Measurements from ENCODE around the gene CAMK2G. TPM values are rescaled to one million over a fixed set of nuclear protein-coding genes. Genes with fewer than 3 reads are reported as not detected.
"Not testable (repeated sequence)": the region's sequence is repeated elsewhere in the genome, so short reads cannot be mapped to it uniquely, and the experiment has no call there.

Gene CAMK2G
- total RNA-seq, 2 donors from 2014 or later = 20.9 to 21.7 TPM

GRCh38 chr10:73838008-73838567 lies 36.3 kb downstream of the CAMK2G start:
- no peak overlapping the region for H3K4me3 Mint-ChIP-seq
- Histone ChIP-seq H3K4me3 (ENCODE audit: low read length) (no peak overlapping the region), H3K4me1 (ENCODE audit: control insufficient read depth, insufficient read depth, low read length) (peaks cover 5% of the 10 kb centered on the region), H3K9ac (ENCODE audit: extremely low read depth, low read length, poor library complexity, severe bottlenecking) (no peak overlapping the region), H3K27ac (ENCODE audit: low read depth, low read length) (no peak overlapping the region), H3K9me3 (ENCODE audit: control insufficient read depth, low read length) (no peaks in the 10 kb centered on the region), H3K27me3 (ENCODE audit: control insufficient read depth, insufficient read depth, low read length, poor library complexity, severe bottlenecking) (no peaks in the 10 kb centered on the region), H3K36me3 (ENCODE audit: control insufficient read depth, insufficient read depth, low read length) (peaks cover 44% of the 10 kb centered on the region)
- no peak for DNase-seq
- H3K27me3 Mint-ChIP-seq (ENCODE audit: insufficient read depth) = no peaks in the 10 kb centered on the region
- TF ChIP-seq CTCF (conservative IDR thresholded peaks at IDR 0.05) = no peak
- H3K27ac Mint-ChIP-seq = no peak overlapping the region
- WGBS, 2 experiments (ENCODE audit: insufficient coverage in 1 of 2, insufficient read length in 1 of 2) = 90 to 91% methylated on average over 3 of the region's 3 CpGs
- no peaks in the 10 kb centered on the region for H3K4me1 Mint-ChIP-seq
- peaks cover 18% of the 10 kb centered on the region for H3K36me3 Mint-ChIP-seq (ENCODE audit: low read depth)
- no peaks in the 10 kb centered on the region for H3K9me3 Mint-ChIP-seq

DNA sequence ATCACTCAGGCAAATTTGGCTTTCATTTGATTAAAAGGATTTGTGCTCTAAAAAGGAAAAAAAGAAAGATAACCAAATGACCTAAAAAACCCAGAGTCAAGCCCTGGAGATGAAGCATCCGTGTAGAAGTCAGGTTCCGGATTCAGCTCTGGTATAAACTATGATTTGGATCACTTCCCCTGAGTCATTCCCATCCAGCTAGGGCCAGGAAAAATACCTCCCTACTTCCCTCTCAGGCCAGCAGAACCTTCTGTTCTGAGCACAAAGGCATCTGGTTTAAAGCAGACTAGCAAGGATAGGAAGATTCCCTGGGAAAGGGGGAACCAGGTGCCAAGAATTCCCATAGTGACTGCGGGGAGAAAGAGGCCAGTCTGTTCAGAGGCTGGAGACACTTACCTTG lies 37.3 kb downstream of the CAMK2G start:
- H3K4me3 Mint-ChIP-seq = no peak overlapping the region
- Histone ChIP-seq H3K27ac (ENCODE audit: low read depth, low read length) (no peak overlapping the region), H3K4me1 (ENCODE audit: control insufficient read depth, insufficient read depth, low read length) (peaks cover 5% of the 10 kb centered on the region), H3K27me3 (ENCODE audit: control insufficient read depth, insufficient read depth, low read length, poor library complexity, severe bottlenecking) (no peaks in the 10 kb centered on the region), H3K4me3 (ENCODE audit: low read length) (no peak overlapping the region), H3K9ac (ENCODE audit: extremely low read depth, low read length, poor library complexity, severe bottlenecking) (no peak overlapping the region), H3K36me3 (ENCODE audit: control insufficient read depth, insufficient read depth, low read length) (peaks cover 43% of the 10 kb centered on the region), H3K9me3 (ENCODE audit: control insufficient read depth, low read length) (no peaks in the 10 kb centered on the region)
- TF ChIP-seq CTCF (conservative IDR thresholded peaks at IDR 0.05) = no peak
- H3K4me1 Mint-ChIP-seq = no peaks in the 10 kb centered on the region
- no peaks in the 10 kb centered on the region for H3K27me3 Mint-ChIP-seq (ENCODE audit: insufficient read depth)
- H3K36me3 Mint-ChIP-seq (ENCODE audit: low read depth) = peaks cover 10% of the 10 kb centered on the region
- H3K9me3 Mint-ChIP-seq = no peaks in the 10 kb centered on the region
- no peak for DNase-seq
- 94 to 98% methylated on average over 2 to 3 of the region's 3 CpGs for WGBS, 2 experiments (ENCODE audit: insufficient coverage in 1 of 2, insufficient read length in 1 of 2)
- no peak overlapping the region for H3K27ac Mint-ChIP-seq

DNA sequence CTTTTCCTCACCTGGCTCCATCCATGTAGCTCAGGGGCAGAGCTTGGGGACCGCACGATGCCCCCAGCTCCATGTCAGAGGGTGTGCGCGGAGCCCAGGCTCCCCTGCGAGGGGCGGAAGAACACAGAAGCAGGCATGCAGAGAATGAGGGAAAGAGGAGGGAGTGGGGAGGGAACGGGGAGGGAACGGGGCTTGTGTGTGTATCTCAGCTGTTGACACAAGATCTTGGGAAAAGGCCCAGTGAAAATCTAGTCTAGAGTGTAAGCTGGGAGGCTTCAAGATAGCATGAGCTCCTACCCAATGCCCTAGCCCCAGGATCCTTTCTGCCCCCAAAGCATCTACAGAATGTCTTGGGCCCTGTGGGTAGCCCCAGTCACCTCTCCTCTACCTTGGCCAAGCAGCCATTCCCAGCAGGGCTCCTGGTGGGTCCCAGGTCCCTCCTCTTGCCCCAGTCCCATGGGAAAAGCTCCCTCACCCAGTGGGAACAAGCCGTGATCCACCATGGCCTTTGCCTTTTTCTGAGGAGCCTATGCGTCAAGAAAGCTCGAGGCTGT lies 37.9 kb downstream of the CAMK2G start:
- H3K36me3 ChIP-seq (ENCODE audit: control insufficient read depth, insufficient read depth, low read length) = peaks cover 37% of the 10 kb centered on the region
- no peaks in the 10 kb centered on the region for H3K4me1 Mint-ChIP-seq
- no peak overlapping the region for H3K9ac ChIP-seq (ENCODE audit: extremely low read depth, low read length, poor library complexity, severe bottlenecking)
- H3K27me3 ChIP-seq (ENCODE audit: control insufficient read depth, insufficient read depth, low read length, poor library complexity, severe bottlenecking) = no peaks in the 10 kb centered on the region
- no peak overlapping the region for H3K27ac Mint-ChIP-seq
- H3K9me3 ChIP-seq (ENCODE audit: control insufficient read depth, low read length) = no peaks in the 10 kb centered on the region
- H3K9me3 Mint-ChIP-seq = no peaks in the 10 kb centered on the region
- 71 to 89% methylated on average over 7 to 11 of the region's 11 CpGs for WGBS, 2 experiments (ENCODE audit: insufficient coverage in 1 of 2, insufficient read length in 1 of 2)
- no peak overlapping the region for H3K4me3 ChIP-seq (ENCODE audit: low read length)
- H3K36me3 Mint-ChIP-seq (ENCODE audit: low read depth) = peaks cover 5% of the 10 kb centered on the region
- no peak overlapping the region for H3K4me3 Mint-ChIP-seq
- no peak for DNase-seq
- no peak for TF ChIP-seq CTCF (conservative IDR thresholded peaks at IDR 0.05)
- H3K4me1 ChIP-seq (ENCODE audit: control insufficient read depth, insufficient read depth, low read length) = peaks cover 5% of the 10 kb centered on the region
- H3K27ac ChIP-seq (ENCODE audit: low read depth, low read length) = no peak overlapping the region
- H3K27me3 Mint-ChIP-seq (ENCODE audit: insufficient read depth) = no peaks in the 10 kb centered on the region

DNA sequence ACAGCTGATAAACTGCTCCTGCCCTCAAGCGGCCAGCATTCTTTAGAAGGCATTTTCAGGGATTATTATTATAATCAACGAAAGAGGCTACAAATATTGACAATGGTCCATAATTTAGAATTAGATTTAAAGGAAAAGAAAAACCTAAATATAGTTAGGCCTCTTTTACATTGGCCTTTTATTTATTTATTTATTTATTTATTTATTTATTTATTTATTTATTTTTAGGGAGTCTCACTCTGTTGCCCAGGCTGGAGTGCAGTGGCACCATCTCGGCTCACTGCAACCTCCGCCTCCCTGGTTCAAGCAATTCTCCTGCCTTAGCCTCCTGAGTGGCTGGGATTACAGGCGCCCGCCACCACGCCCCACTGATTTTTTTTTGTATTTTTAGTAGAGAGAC lies 45.3 kb downstream of the CAMK2G start:
- H3K36me3 ChIP-seq (ENCODE audit: control insufficient read depth, insufficient read depth, low read length) = peaks cover 18% of the 10 kb centered on the region
- not testable (repeated sequence) for H3K4me1 ChIP-seq (ENCODE audit: control insufficient read depth, insufficient read depth, low read length); DNase-seq; H3K27ac Mint-ChIP-seq; H3K4me3 Mint-ChIP-seq; H3K4me3 ChIP-seq (ENCODE audit: low read length); H3K27ac ChIP-seq (ENCODE audit: low read depth, low read length); H3K9me3 ChIP-seq (ENCODE audit: control insufficient read depth, low read length); H3K9me3 Mint-ChIP-seq; H3K4me1 Mint-ChIP-seq; H3K9ac ChIP-seq (ENCODE audit: extremely low read depth, low read length, poor library complexity, severe bottlenecking)
- Mint-ChIP-seq H3K36me3 (ENCODE audit: low read depth) (peaks cover 27% of the 10 kb centered on the region), H3K27me3 (ENCODE audit: insufficient read depth) (peaks cover 42% of the 10 kb centered on the region)
- whole genome bisulfite sequencing, 2 experiments (ENCODE audit: insufficient coverage in 1 of 2, insufficient read length in 1 of 2) = 91 to 97% methylated on average over 3 to 7 of the region's 7 CpGs
- peaks cover 14% of the 10 kb centered on the region for H3K27me3 ChIP-seq (ENCODE audit: control insufficient read depth, insufficient read depth, low read length, poor library complexity, severe bottlenecking)

Measured in endodermal cell (in vitro differentiated cells).